PC-3 (cell line): ENCODE measurements around the gene POPDC2. TPM values are rescaled to one million over a fixed set of nuclear protein-coding genes. Genes with fewer than 3 reads are reported as not detected.
A peak's percentile ranks its signal among the peaks of the same experiment; 100 is the strongest.

Experiments used
- ATAC-seq: fragments of 200-7000 bp; cut with Tn5 transposase; 2 replicates; pipeline ENCODE4 v1.9.1; 2020; ENCODE audit warnings: mild to moderate bottlenecking, moderate library complexity
- BruUV-seq: library from RNA; stranded (reverse); fragments of 400-500 nt; replicated peaks from 2 replicates; lab custom pipeline; 2021; lab: Mats Ljungman, UMichigan
- CTCF ChIA-PET: fragments of 300-600 bp; sonication (Branson Sonifier 250); formaldehyde crosslinking; loops from one replicate; lab custom pipeline; 2022; ENCODE audit warnings: antibody characterized with exemption; lab: Charles Lee
- POLR2A ChIA-PET: fragments of 300-600 bp; sonication (Branson Sonifier 250); formaldehyde crosslinking; loops from one replicate; lab custom pipeline; 2022; ENCODE audit warnings: antibody characterized with exemption; ENCODE audit not compliant: unreplicated experiment; lab: Charles Lee
- DNase-seq: peaks from one replicate; pipeline ENCODE4 v3.0.0-alpha.2; 2015
- H2AFZ ChIP-seq: fragments of 300-600 bp; sonication (generic); 2 replicates; pipeline ENCODE4 v1.6.0; 2016; ENCODE audit warnings: antibody characterized with exemption, low read length
- H3F3A ChIP-seq: fragments of 300-600 bp; sonication (generic); one replicate; pipeline ENCODE4 v1.6.0; 2017; ENCODE audit warnings: antibody characterized with exemption, low read length, control low read depth, mild to moderate bottlenecking; ENCODE audit not compliant: unreplicated experiment
- H3K27ac ChIP-seq: fragments of 300-600 bp; sonication (generic); 2 replicates; pipeline ENCODE4 v1.5.1; 2016; ENCODE audit warnings: mild to moderate bottlenecking, low read length
- H3K27me3 ChIP-seq: fragments of 300-600 bp; sonication (generic); 2 replicates; pipeline ENCODE4 v1.6.1; 2016; ENCODE audit warnings: low read length, mixed read lengths
- H3K36me3 ChIP-seq: fragments of 300-600 bp; sonication (generic); 2 replicates; pipeline ENCODE4 v1.6.1; 2016; ENCODE audit warnings: low read depth, mixed run types, low read length, mixed read lengths
- H3K4me1 ChIP-seq: fragments of 300-600 bp; sonication (generic); 2 replicates; pipeline ENCODE4 v1.5.1; 2016; ENCODE audit warnings: low read length; ENCODE audit not compliant: insufficient read depth
- H3K4me2 ChIP-seq: fragments of 300-600 bp; sonication (generic); 2 replicates; pipeline ENCODE4 v1.6.0; 2016; ENCODE audit warnings: low read length
- H3K4me3 ChIP-seq: fragments of 300-600 bp; sonication (generic); 2 replicates; pipeline ENCODE4 v1.5.1; 2016; ENCODE audit warnings: mild to moderate bottlenecking, low read length, mixed read lengths
- H3K79me2 ChIP-seq: fragments of 300-600 bp; sonication (generic); 2 replicates; pipeline ENCODE4 v1.6.1; 2017; ENCODE audit warnings: low read length, mixed read lengths
- H3K9ac ChIP-seq: fragments of 300-600 bp; sonication (generic); 2 replicates; pipeline ENCODE4 v1.6.0; 2016; ENCODE audit warnings: mild to moderate bottlenecking, low read length
- H3K9me2 ChIP-seq: fragments of 300-600 bp; sonication (generic); replicated peaks from 2 replicates; pipeline ENCODE4 v1.6.1; 2016; ENCODE audit warnings: mixed run types, low read length, mixed read lengths
- H3K9me3 ChIP-seq: fragments of 300-600 bp; sonication (generic); 2 replicates; pipeline ENCODE4 v1.6.1; 2016; ENCODE audit warnings: low read length, mixed read lengths
- H4K20me1 ChIP-seq: fragments of 300-600 bp; sonication (generic); 2 replicates; pipeline ENCODE4 v1.6.1; 2016; ENCODE audit warnings: low read length, mixed read lengths
- CTCF ChIP-seq: fragments of 300-600 bp; sonication (generic); conservative IDR thresholded peaks from 2 replicates; pipeline ENCODE4 v1.5.1; 2017; ENCODE audit warnings: antibody characterized with exemption, low read depth, mild to moderate bottlenecking, low read length
- EZH2 ChIP-seq: fragments of 300-600 bp; sonication (generic); IDR thresholded peaks from one replicate; pipeline ENCODE4 v1.6.1; 2017; ENCODE audit warnings: antibody characterized with exemption, mild to moderate bottlenecking, low read length; ENCODE audit not compliant: unreplicated experiment
- EZH2phosphoT487 ChIP-seq: fragments of 300-600 bp; sonication (generic); IDR thresholded peaks from 2 replicates; pipeline ENCODE4 v1.6.1; 2018; ENCODE audit warnings: mild to moderate bottlenecking, antibody characterized with exemption, low read length, borderline replicate concordance
- intact Hi-C: fragments of 100-400 bp; cut with micrococcal nuclease; formaldehyde crosslinking; loops from 2 replicates; pipeline ENCODE4 v1.9.0; 2023
- total RNA-seq: library from RNA; depleted of rRNA; stranded (reverse); fragments of >200 nt; gene quantifications from 2 replicates; pipeline ENCODE4 v1.2.3, GENCODE V29; 2014

Gene POPDC2
- total RNA-seq, 1 experiment from 2014 or later = 0.62 TPM

- TF ChIP-seq EZH2phosphoT487 (no peak), CTCF (peak; percentile 30; the same call in 1 of the 2 replicates), EZH2 (no peak)
- Histone ChIP-seq H3K27ac (peak overlapping the region; percentile 91), H3F3A (peaks cover 18% of the 10 kb centered on the region), H2AFZ (no peak overlapping the region), H3K9me3 (no peaks in the 10 kb centered on the region), H3K4me2 (peak overlapping the region; percentile 69), H3K36me3 (0 out of 2 replicates have a peak, but pooled peaks cover 4% of the 10 kb centered on the region), H3K9ac (peak overlapping the region; percentile 38), H3K9me2 (no peaks in the 10 kb centered on the region), H3K79me2 (no peaks in the 10 kb centered on the region), H4K20me1 (no peaks in the 10 kb centered on the region), H3K4me1 (peaks cover 52% of the 10 kb centered on the region), H3K4me3 (peak overlapping the region; percentile 9; the same call in 1 of the 2 replicates), H3K27me3 (no peaks in the 10 kb centered on the region)
- TSS peak; percentile 52 for BruUV-seq
- intact Hi-C loops = loop anchor here (1.0 to 5.0 kb wide), 4 partner anchors 19 to 160 kb away; partner anchors contain the start of gene ADPRH
- peak; percentile 45 for ATAC-seq
- peak; percentile 70 for DNase-seq
- POLR2A ChIA-PET = interaction anchor here (0.6 to 1.3 kb wide), 6 partner anchors 14 to 433 kb away, joined by 3 to 9 read pairs (median 4); partner anchors contain the start of gene COX17
- CTCF ChIA-PET = interaction anchor here (0.7 to 0.8 kb wide), 2 partner anchors 26 to 103 kb away, joined by 3 read pairs; no protein-coding TSS in a partner anchor
Observed at GRCh38 chr3:119662604-119663373, 2.4 kb upstream of the POPDC2 start.

- Histone ChIP-seq H3K79me2 (no peaks in the 10 kb centered on the region), H3K9ac (no peak overlapping the region), H4K20me1 (no peaks in the 10 kb centered on the region), H2AFZ (no peak overlapping the region), H3K36me3 (no peaks in the 10 kb centered on the region), H3K27me3 (no peaks in the 10 kb centered on the region), H3K4me2 (no peak overlapping the region), H3K4me3 (no peak overlapping the region), H3K4me1 (peaks cover 37% of the 10 kb centered on the region), H3F3A (peaks cover 16% of the 10 kb centered on the region), H3K27ac (no peak overlapping the region), H3K9me3 (no peaks in the 10 kb centered on the region), H3K9me2 (no peaks in the 10 kb centered on the region; the same call in 1 of the 2 replicates)
- ChIA-PET POLR2A (no interaction called here), CTCF (no interaction called here)
- DNase-seq (no peak), ATAC-seq (no peak)
- intact Hi-C loops = loop anchor here (5.0 kb wide), 1 partner anchor 157 kb away; no protein-coding TSS in a partner anchor
- BruUV-seq = no TSS peak
- no peak for TF ChIP-seq EZH2phosphoT487
- no peak for TF ChIP-seq CTCF
- no peak for TF ChIP-seq EZH2
Observed at GRCh38 chr3:119659606-119660291, 640 bp downstream of the POPDC2 start.
